ENCODE measurements around the gene CYP2U1. TPM values are rescaled to one million over a fixed set of nuclear protein-coding genes. Genes with fewer than 3 reads are reported as not detected.

Gene CYP2U1
- total RNA-seq, 2 donors from 2014 or later, result 19.6 to 21.1 TPM

- Histone ChIP-seq H3K4me3 (no peak overlapping the region), H3K27me3 (replicated peaks; ENCODE audit: insufficient read depth) (no peaks in the 10 kb centered on the region), H3K36me3 (no peaks in the 10 kb centered on the region), H3K4me1 (ENCODE audit: control insufficient read depth in 1 of 2, low read depth in 2 of 2) (peaks cover 0 to 12% of the 10 kb centered on the region in 2 donors), H3K9me3 (no peaks in the 10 kb centered on the region), H3K27ac (no peak overlapping the region)
- TF ChIP-seq CTCF (IDR thresholded peaks at IDR 0.05), result no peak
- DNase-seq (ENCODE audit: low spot score) (no peak), ATAC-seq (ENCODE audit: insufficient number of reproducible peaks, low FRiP score, low read depth) (no peak)
Observed at GRCh38 chr4:107937040-107937439, 5.7 kb downstream of the CYP2U1 start.

- no peak for ATAC-seq (ENCODE audit: insufficient number of reproducible peaks, low FRiP score, low read depth)
- no peak for DNase-seq (ENCODE audit: low spot score)
- no peaks in the 10 kb centered on the region for H3K36me3 ChIP-seq
- no peak overlapping the region for H3K27ac ChIP-seq
- H3K9me3 ChIP-seq, result no peaks in the 10 kb centered on the region
- no peak for TF ChIP-seq CTCF (IDR thresholded peaks at IDR 0.05)
- H3K27me3 ChIP-seq (replicated peaks; ENCODE audit: insufficient read depth), result no peaks in the 10 kb centered on the region
- H3K4me3 ChIP-seq, result no peak overlapping the region
- no peaks in the 10 kb centered on the region for H3K4me1 ChIP-seq (ENCODE audit: control insufficient read depth in 1 of 2, low read depth in 2 of 2)
Observed at GRCh38 chr4:107939307-107939706, 8.0 kb downstream of the CYP2U1 start.

- DNase-seq (ENCODE audit: low spot score) (no peak), ATAC-seq (ENCODE audit: insufficient number of reproducible peaks, low FRiP score, low read depth) (no peak)
- no peak for TF ChIP-seq CTCF (IDR thresholded peaks at IDR 0.05)
- H3K4me1 ChIP-seq (ENCODE audit: control insufficient read depth in 1 of 2, low read depth in 2 of 2), result no peaks in the 10 kb centered on the region
- H3K9me3 ChIP-seq, result no peaks in the 10 kb centered on the region
- H3K4me3 ChIP-seq, result no peak overlapping the region
- H3K36me3 ChIP-seq, result peaks cover 29% of the 10 kb centered on the region
- H3K27me3 ChIP-seq (replicated peaks; ENCODE audit: insufficient read depth), result no peaks in the 10 kb centered on the region
- no peak overlapping the region for H3K27ac ChIP-seq
Observed at GRCh38 chr4:107945809-107946208, 14.5 kb downstream of the CYP2U1 start.

- Histone ChIP-seq H3K9me3 (peaks cover 5% of the 10 kb centered on the region), H3K4me1 (ENCODE audit: control insufficient read depth in 1 of 2, low read depth in 2 of 2) (no peaks in the 10 kb centered on the region), H3K27ac (no peak overlapping the region), H3K27me3 (replicated peaks; ENCODE audit: insufficient read depth) (no peaks in the 10 kb centered on the region), H3K4me3 (no peak overlapping the region), H3K36me3 (peaks cover 26% of the 10 kb centered on the region)
- ATAC-seq (ENCODE audit: insufficient number of reproducible peaks, low FRiP score, low read depth), result no peak
- no peak for DNase-seq (ENCODE audit: low spot score)
- no peak for TF ChIP-seq CTCF (IDR thresholded peaks at IDR 0.05)
Observed at GRCh38 chr4:107950746-107951540, 19.6 kb downstream of the CYP2U1 start.

DNA sequence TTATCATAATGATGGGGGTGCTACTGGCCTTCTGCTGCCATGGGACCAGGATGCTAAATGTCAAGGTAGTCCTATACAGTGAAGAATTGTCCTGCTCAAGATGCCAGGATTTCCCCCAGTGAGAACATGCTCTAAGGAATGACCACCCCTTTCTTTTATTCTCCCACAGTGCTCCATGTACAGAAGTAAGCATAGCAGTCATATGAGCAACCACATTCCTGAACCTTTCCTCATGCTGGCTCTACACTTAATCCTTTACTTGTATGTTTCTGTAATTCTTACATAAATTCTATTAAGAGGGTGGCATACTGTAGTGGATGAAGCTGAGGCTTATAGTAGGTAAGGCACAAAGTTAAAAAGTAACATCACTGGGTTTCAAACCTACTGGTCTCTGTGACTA lies 20.2 kb downstream of the CYP2U1 start:
- H3K27ac ChIP-seq, result no peak overlapping the region
- H3K27me3 ChIP-seq (replicated peaks; ENCODE audit: insufficient read depth), result no peaks in the 10 kb centered on the region
- no peak overlapping the region for H3K4me3 ChIP-seq
- peaks cover 26% of the 10 kb centered on the region for H3K36me3 ChIP-seq
- DNase-seq (ENCODE audit: low spot score) (no peak), ATAC-seq (ENCODE audit: insufficient number of reproducible peaks, low FRiP score, low read depth) (no peak)
- peaks cover 5% of the 10 kb centered on the region for H3K9me3 ChIP-seq
- H3K4me1 ChIP-seq (ENCODE audit: control insufficient read depth in 1 of 2, low read depth in 2 of 2), result no peaks in the 10 kb centered on the region
- TF ChIP-seq CTCF (IDR thresholded peaks at IDR 0.05), result no peak

Measured in thoracic aorta (tissue), 2 donors.